GM18870 (cell line): Measurements from ENCODE around the gene TRPM1.

ENCODE experiments used
- ATAC-seq: cut with Tn5 transposase; IDR thresholded peaks from one replicate; pipeline ENCODE4 v1.9.1; 2021; ENCODE audit warnings: moderate library complexity; ENCODE audit not compliant: unreplicated experiment

Gene TRPM1

DNA sequence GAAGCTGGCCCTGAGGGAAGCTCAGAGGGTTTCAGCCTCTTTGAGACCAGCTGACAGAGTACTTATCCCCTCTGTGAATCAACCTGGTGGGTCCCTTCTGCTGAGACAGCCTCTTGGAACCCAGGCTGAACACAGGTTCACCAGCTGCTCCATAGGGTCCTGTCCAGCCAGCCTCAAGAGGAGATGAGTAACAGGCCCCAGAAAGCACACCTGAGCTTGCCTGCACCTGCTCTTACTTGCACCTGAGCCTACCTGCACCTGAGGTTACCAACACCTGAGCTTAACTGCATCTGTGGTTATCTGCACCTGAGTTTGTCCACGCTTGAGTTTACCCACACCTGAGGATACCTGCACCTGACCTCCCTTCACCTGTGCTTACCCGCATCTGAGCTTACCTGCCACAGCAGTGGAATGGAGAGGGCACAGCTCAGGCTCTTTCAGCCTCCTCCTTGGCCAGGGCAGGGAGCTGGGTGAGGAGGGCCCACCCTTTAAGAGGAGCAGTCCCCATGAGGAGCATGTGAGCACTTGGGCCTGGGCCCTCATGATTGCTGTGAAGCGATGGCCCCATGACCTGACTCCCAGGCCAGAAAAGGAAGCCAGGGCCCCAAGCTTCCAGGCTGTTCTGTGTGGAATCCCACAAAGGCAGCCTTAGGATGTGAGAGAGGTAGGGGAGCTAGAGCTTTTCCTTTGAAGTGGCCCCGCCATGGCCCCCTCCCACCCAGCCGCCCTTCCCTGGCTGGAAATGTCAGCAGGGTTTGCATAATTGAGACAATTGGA, at the start of gene TRPM1:
Gene TRPM1, minus strand, starts transcription at position 464 of the 777 bp plus-strand sequence. CDS start 20,370 bp downstream, outside the sequence.
- no peak for ATAC-seq

DNA sequence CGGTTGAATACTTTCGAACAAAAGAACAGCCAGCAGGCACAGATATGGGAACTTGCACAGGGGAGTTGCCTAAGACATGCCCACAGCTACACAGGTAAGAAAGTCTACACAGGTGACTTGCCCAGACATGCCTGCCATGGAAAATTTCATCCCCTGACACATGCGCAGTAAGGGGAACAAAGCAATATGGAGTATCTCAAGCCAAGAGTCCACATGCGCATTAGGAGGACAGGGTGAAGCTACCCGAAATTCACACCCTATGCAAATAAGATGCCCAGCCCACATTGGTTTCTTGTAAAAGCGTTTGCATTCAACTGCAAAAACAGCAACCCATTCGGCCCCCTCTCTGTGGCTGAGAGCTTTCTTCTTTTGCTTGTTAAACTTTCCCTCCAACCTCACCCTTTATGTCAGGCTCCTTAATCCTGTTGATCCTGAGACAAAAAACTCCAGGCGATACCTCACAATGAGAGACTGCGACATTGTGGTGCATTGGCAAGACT, 49.3 kb upstream of the TRPM1 start:
- no peak for ATAC-seq

DNA sequence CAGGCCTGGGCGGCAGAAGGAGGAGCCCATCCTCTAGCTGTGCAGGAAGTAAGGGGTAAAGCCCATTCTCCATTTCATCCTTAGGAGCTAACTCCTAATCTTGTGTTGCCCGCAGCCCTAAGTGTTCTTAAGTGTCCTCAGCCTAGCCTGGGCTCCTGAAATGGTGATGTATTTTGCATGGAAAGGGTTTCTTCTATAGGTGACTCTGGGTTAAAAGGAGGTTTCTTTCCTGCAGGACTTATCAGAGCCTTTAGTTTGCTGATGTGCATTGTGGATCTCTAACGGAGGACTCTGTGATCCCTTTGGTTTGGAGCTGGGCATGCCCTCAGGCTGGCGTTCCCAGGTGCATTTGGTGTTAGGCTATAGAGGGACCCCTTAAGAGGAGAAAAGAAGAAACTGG, 48.5 kb upstream of the TRPM1 start:
- ATAC-seq, result no peak

DNA sequence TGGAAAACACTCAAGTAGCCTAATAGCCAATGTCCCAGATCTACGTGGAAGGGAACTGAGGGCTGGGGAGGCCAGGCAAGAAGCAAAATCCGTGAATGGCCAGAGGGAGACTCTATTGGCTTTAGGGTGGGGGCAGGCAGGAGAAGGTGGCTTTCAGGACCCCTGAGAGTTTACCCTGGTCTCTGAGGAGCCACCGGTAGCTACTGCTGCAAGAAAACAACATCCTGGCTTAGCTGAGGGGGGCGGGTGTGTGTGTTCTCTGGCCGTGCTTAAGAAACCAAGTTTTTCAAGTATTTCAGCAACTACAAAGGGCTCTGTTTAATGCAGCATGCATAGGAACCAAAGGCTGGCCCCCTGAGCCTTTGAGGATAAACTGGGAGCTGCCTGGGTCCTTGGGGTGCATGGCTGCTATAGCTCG, 47.6 kb upstream of the TRPM1 start:
- no peak for ATAC-seq

DNA sequence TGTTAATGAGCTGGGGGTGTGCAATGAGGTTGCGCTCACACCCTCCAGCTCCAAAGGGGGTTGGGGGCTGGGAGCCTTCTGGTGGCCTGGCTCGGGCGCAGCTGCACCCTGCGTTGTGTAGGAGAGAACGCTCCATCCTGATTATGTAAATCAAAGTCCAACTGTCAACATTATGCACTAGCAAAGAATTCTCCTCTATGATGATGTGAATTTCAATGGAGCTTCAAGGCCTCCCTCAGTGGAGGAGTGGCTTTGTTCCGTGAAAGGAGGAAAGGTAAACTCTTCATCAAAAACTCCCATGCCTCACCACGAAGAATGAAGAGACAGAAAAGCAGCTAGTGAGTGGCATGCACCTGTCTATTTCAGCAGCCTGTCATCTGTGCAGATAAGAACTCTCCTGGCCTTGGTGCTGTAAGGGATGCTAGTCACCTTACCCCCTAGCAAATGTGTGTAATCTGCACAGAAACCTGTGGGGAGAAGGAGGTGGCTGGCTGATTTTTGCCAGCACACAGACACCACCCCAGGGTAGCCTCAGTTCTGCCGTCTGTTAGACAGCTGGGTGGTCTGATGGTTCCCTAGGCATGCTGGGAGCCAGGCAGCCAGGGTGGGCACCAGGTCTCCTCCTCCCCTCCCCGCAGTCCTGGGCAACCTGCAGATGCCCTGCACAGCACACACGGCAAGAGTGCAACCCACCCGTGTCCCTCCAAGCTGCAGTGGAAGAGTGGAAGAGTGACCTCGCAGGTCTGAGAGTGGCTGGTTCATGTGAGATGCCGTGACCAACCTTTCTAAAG, 47.0 kb upstream of the TRPM1 start:
- no peak for ATAC-seq

DNA sequence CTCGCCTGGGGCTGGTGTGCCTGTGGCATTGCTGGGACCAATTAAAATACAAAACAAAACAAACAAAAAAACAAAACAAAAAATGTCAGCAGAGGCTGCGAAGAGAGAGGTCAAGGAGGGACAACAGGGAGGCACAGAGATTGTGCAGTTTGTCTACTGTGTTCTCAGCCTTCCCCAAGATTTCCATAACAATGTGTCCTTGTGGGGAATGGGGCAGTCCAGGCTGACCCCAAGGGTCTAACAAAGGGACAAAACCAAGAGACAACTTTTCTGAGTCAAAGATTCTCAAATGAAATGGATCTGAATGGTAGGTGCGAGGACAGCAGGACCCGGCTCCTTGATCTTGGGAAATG, 46.4 kb upstream of the TRPM1 start:
- no peak for ATAC-seq

DNA sequence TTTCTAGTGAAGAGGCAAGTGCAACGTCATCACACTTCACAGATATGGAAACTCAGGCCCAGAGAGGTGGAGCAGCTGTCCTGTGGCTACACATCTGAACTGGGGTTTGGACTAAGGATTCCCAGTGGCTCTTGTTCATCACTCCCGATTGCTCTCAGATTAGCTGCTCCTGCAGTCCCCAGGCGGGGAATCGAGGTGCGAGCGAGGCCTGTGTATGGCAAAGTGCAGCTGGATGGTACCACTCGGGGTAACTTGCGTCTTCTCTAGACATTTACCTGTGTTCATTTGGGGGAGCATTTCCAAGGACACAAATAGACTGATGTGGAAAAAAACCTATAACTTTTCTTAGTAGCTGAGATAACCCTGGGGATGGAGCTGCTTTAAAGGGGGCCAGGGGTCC, 45.9 kb upstream of the TRPM1 start:
- ATAC-seq, result no peak

DNA sequence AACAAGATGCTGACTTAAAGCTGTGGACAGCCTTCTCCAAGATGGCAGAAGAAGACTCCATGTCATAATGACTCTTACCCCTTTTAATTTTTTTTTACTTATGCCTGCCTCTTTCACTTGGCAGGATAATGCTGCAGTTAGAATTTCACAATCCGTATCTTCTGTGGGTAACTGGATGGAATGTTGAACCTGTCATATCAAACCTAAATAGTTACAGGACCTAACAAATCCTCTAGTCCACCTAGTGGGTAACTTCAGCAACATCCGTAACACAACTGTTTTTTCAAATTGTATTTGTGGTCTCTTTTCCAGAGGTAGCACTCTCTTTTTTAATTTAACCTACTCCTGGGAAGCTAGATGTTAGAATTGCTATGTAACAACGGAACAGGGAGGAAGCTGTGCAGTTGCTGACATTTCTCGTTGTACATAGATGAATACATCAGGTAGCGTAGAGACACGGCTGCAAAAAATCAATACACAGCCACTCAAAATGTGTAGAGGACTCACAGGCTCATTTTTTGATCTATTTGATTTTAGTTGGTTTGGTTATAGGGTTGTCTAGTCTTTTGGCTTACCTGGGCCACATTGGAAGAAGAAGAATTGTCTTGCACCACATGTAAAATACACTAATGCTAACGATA, 43.9 kb upstream of the TRPM1 start:
- ATAC-seq, result no peak

DNA sequence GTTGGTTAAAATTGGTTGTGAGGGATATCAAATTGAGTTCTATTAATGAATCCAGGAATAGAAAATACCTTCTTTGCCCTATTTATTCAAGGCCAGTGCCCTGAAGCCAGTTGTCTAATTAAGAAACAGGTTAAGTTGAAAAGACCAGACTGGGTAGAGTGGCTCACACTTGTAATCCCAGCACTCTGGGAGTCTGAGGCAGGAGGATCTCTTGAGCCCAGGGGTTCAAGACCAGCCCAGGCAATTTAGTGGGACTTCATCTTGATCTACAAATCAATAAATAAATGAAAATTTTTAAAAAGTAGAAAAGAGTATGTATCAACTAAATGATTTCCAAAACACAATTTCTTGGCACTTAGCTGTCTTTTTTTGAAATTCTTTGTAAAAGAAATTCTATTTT, 40.3 kb upstream of the TRPM1 start:
- no peak for ATAC-seq

DNA sequence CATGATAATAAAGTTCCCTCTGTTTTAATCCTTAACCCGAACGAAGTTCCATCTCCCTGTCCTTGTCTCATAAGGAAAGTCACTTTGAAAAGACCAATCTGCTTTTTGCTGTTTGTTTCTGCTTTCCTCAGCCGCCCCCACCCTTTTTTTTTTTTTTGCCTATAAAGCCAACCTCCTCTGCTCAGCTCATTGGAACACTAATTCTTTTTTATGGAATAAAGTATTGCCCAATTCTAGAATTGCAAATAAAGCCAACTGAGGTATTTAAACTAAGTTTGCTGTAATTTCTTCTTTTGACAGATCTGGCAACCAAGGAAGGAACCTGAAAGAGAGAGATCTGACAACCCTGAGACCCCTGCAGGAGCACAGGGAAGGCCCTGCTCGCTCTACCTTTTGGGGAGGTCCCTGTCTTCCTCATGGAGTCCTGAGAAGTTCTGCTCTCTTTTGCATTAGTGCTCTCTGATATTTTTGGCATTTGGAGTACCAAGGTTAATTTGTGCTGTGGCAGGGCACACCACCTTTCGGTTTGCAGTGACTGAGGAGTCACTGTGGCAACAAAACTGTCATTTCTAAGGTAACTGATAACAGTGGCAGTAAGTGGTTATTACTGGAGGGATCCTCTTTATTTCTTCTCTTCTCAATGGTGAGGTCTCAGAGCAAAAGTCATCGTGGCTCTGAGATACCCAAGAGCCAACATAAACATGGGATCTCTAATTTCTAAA, 35.2 kb upstream of the TRPM1 start:
- ATAC-seq, result no peak

DNA sequence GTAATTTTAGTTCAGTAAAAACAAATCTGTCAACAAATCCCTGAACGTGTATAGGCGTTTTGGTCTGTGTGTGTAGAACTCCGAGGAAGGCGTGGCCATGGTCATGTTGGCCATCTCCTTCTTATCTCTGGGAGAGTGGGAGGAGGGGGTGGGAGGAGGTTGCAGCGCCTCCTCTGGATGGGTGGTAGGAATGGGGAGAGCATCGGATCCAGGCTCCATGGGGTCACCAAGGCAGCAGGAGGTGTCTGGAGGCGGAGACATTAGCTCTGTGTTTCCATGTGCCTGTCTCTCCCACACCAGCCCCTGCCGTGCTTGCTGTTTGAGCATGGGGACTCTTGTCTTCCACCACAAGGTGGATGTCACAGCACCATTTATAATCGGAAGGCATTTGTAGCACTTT, 34.5 kb upstream of the TRPM1 start:
- no peak for ATAC-seq

DNA sequence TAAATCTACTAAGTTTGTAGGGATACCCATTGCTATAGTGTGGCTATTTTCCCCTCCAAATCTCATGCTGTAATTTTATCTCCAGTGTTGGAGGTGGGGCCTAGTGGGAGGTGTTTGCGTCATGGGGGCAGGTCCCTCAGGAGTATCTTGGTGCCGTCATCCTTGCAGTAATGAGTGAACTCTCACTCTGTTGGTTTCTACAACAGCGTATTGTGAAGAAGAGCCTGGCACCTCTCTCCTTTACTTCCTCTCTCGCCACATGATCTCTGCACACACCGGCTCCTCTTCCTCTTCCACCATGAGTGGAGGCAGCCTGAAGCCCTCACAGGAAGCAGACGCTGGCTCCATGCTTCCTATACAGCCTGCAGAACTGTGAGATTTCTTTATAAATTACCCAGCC, 34.0 kb upstream of the TRPM1 start:
- ATAC-seq, result no peak

DNA sequence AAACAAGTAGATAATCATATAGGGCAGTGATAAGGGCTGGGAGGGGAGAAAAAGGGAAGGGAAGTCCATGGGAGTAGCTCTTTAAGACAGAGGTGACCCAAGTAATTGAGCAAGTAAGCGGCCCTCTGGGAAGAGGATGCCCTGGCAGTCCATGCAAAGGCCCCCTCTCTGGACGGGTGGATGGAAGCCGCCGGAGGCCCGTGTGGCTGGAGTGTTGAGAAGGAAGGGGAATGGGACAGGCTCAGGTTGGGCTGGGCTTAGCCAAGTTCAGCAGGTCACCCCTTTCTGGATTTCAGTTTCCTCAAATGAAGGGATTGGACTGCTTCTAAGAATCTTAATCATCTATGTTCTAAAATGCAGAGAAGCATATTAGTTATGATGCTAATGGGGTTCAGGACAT, 32.4 kb upstream of the TRPM1 start:
- no peak for ATAC-seq

DNA sequence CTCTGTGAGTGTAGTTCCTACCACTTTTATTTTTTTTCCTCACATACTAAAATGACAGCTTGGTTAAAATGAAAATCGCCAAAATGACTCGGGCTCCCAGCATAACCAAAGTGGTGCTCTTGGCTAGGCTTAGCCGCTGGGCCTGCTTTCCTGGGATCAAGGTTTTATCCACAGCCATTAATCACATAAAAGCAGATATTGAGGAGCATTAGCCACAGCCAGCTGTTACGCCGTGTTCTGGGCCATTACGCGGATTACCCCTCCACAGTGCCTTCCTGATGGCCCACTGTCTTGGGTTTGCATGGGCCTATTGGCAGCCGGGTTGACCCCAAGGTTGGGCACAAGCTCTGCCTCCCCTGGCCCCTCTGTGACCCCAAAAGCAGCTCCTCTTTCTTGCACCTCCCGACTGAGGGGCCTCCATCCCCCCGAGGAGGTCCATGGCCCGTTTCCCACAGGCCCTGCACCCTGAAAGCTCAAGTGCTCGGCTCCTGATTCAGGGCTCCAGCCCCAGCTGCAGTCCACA, 30.4 kb upstream of the TRPM1 start:
- no peak for ATAC-seq

DNA sequence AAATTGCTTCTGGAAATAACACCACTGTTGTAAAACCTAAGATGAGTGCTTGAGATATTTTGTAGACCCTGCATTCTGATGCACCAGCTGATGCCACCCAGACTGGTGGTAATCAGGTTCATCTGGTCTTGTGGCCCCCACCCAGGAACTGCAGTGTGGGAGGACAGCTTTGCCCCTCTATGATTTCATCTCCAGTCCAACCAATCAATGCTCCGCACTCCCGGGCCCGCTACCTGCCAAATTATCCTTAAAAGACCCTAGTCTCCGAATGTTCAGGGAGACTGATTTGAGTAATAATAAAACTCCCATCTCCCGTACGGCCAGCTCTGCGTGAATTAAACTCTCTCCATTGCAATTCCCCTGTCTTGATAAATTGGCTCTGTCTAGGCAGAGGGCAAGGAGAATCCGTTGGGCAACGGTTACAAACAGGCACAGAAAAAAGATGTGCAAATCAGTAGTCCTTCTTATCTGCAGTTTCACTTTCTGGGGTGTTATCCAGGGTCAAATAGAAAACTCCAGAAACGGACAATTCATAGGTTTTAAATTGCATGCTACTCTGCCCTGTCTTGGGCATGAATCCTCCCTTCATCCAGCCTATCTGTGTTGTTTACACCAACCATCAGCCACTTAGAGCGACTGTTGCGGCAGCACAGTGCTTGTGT, 29.2 kb upstream of the TRPM1 start:
- no peak for ATAC-seq

DNA sequence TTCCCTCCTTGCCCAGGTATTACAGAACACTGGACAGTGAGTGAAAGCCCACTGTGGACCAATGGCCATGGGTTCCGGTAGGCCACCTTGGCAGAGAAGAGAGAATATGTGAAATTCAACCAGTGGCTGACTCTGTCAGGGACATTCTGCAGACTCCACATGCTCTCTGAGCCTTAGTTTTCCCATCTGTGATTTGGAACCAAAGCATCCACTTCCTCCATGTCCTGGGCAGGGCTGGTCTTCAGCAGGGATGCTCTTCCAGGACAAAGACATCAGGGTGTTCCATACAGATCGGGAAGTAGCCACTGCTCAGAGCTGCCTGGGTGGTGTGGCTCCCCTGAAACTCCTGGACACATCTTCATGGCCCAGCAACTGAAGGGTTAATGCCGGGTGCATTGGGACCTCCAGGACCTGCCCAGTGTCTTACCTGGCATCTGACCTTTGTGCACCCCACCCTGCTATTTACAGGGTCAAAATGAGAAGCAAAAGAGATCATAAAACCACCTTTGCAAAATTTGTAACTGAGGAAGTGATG, 28.3 kb upstream of the TRPM1 start:
- ATAC-seq, result no peak

DNA sequence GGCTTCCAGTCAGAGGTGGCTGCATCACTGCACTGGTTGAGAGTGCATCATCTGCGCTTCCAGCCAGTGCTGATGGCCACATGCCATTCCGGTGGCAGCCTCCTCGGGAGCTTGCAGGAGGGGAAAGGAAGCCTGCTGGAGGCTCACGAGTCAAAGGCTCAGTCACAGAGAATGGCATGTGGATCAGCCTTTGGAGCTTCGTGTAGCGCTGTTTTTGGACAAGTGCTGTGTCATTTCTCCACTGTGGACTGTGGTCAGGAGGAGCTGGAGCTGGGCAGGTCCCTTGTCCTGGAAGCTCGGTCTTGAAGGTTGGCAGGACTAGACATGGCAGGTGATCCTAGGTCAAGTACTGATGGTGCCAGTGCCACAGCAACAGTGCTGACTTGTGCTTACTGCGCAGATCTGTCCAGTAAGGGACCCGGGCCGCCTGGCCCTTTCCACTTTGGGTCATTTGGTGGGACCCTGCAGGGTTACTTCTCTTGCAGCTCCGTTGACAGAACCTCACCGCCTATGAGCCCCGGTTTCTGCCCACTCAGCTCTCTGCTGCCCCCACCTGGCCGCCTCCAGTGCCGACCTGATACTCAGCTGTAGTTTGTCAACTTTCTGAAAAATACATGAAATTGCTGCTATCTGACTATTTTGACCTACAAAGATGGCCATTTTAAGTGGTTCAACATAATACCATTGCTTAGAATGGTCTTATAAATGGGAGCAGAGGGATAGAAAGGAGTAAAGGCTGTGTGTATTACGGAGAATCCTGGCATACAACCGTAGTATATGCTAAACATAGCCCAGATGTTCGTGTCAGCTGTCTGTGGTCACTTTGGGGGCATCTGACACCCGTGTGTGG, 27.6 kb upstream of the TRPM1 start:
- ATAC-seq, result no peak

DNA sequence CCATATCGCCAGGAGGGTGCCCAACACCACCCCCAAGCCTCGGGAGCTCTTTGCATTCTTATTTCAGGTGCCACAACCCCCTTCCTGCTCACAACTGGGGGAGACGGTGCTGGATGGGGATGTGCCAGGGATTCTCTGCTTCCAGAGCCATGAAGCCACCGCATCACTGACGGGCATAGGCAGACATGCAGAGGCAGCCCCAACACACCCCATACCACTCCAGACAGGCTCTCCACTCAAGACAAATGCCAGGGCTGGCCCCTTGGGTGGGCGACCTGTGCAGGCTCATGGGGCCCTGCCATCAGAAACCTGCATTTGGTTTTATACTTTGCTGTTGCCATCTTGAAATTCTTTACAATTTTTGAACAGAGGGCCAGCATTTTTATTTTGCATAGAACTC, 27.0 kb upstream of the TRPM1 start:
- ATAC-seq, result no peak

DNA sequence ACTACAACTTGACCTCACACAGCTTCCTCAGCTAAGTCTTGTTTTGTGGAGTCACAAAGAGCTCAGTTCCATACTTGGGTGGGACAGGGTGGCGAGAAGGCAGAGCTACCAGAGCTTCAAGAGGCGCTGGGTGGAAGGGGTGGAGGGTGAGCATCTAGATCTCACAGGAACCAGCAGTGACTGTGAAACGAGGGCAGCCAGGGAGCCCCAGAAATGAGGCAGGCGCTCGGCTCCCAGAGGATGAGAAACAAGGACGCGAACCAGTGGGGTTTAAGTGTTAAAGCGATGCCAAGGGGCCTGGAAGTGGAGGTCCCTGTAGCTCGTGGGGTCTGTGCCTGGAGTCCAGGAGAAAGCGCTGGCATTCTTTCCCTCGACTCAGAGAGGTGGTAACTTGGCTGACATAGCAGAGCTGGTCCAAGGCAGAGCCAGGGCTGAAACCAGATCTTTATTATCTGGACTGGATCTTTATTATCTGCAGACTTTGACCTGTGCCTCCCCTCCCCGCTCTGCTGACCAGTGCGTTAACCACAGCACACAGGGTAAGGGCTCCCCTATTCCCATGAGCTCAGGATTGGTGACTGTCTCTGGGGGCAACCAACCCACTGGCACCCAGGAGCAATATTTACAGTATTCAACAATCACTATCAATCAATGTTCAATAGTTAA, 26.2 kb upstream of the TRPM1 start:
- ATAC-seq, result no peak
